ENCODE results near the gene CYSLTR2.
A peak's percentile ranks its signal among the peaks of the same experiment; 100 is the strongest.

The CYSLTR2 gene

DNA sequence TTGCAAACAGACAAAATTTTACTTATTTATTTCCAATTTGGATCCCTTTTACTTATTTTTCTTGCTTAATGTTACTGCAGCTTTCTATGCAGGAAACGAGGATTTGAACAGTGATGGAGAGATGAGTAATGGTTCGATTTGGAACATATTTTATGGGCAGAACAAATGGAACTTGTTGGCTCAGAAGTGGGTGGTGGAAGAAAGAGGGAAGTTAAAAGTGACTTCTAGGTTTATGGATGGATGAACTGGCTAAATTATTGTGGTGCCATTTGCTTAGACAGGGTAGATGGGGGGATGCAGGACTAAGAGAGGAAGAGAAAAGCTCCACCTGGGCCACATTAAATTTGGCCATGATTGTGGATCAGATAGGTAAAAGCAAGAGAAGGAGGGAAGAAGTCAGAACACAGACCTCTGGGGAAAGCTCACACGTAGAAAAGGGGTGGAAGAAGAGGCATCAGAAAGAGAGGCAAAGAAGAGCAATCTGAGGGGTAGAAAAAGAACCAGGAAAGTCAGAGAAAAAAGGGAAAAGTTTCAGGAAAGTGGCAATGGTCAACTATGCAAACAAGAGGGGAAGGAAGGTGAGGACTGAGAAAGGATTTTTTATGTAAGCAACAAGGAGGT, 768 bp upstream of the CYSLTR2 start:
- H3K27ac ChIP-seq (replicated peaks; ENCODE audit: low read length), result no peak overlapping the region
- WGBS, 2 donors (ENCODE audit: extremely low coverage in 2 of 2, insufficient read length in 2 of 2, insufficient replicate concordance in 1 of 2), result no CpG with 5 or more reads among the region's 3 CpGs

GRCh38 chr13:48654511-48654910, 782 bp downstream of the CYSLTR2 start:
- Histone ChIP-seq H3K27me3 (ENCODE audit: control insufficient read depth in 3 of 3, insufficient read depth in 3 of 3, low read depth in 1 of 3, low read length in 3 of 3) (no peaks in the 10 kb centered on the region), H3K9me3 (replicated peaks in 1 of 2; ENCODE audit: control insufficient read depth in 2 of 2, insufficient read depth in 1 of 2, low read depth in 1 of 2, low read length in 2 of 2) (no peaks in the 10 kb centered on the region), H3K27ac (replicated peaks; ENCODE audit: low read length) (no peak overlapping the region), H3K36me3 (replicated peaks in 1 of 2; ENCODE audit: control insufficient read depth in 2 of 2, insufficient read depth in 2 of 2, low read length in 2 of 2) (no peaks in the 10 kb centered on the region), H3K4me1 (ENCODE audit: control insufficient read depth in 2 of 2, insufficient read depth in 1 of 2, low read depth in 1 of 2, low read length in 2 of 2) (peaks cover 5 to 9% of the 10 kb centered on the region in 2 donors), H2BK12ac (ENCODE audit: low read length) (no peak overlapping the region), H2AK5ac (ENCODE audit: low read depth, low read length) (no peak overlapping the region), H4K91ac (ENCODE audit: low read depth, low read length, poor library complexity) (no peak overlapping the region), H2BK5ac (ENCODE audit: low read length) (no peak overlapping the region), H3K4ac (ENCODE audit: low read length) (no peak overlapping the region), H3K4me2 (ENCODE audit: insufficient read depth, low read length, poor library complexity, severe bottlenecking) (no peak overlapping the region), H3K18ac (ENCODE audit: low read length) (no peak overlapping the region), H3K23ac (ENCODE audit: low read depth, low read length, poor library complexity) (no peak overlapping the region), H2AFZ (ENCODE audit: low read length) (no peak overlapping the region), H3K14ac (ENCODE audit: low read length) (no peak overlapping the region), H3K4me3 (ENCODE audit: low read length in 2 of 2) (no peak overlapping the region), H3K9ac (ENCODE audit: low read depth, low read length, poor library complexity) (no peak overlapping the region), H2BK120ac (ENCODE audit: low read depth, low read length) (no peak overlapping the region), H4K8ac (ENCODE audit: low read depth, low read length) (no peak overlapping the region), H3K79me1 (ENCODE audit: low read depth, low read length) (no peaks in the 10 kb centered on the region), H2BK15ac (ENCODE audit: low read length) (no peak overlapping the region)
- WGBS, 2 donors (ENCODE audit: extremely low coverage in 2 of 2, insufficient read length in 2 of 2, insufficient replicate concordance in 1 of 2), result no CpG with 5 or more reads among the region's 1 CpG
- no peak for DNase-seq (ENCODE audit: low spot score)

More for the DNA sequence above, 768 bp upstream of the CYSLTR2 start:
- no peak overlapping the region for H3K18ac ChIP-seq (ENCODE audit: low read length)
- H3K4me2 ChIP-seq (ENCODE audit: insufficient read depth, low read length, poor library complexity, severe bottlenecking), result no peak overlapping the region
- no peaks in the 10 kb centered on the region for H3K9me3 ChIP-seq (replicated peaks in 1 of 2; ENCODE audit: control insufficient read depth in 2 of 2, insufficient read depth in 1 of 2, low read depth in 1 of 2, low read length in 2 of 2)
- no peak overlapping the region for H3K23ac ChIP-seq (ENCODE audit: low read depth, low read length, poor library complexity)
- H3K27me3 ChIP-seq (ENCODE audit: control insufficient read depth in 3 of 3, insufficient read depth in 3 of 3, low read depth in 1 of 3, low read length in 3 of 3), result no peaks in the 10 kb centered on the region
- no peak overlapping the region for H2AK5ac ChIP-seq (ENCODE audit: low read depth, low read length)
- H4K91ac ChIP-seq (ENCODE audit: low read depth, low read length, poor library complexity), result no peak overlapping the region
- peaks cover 5 to 9% of the 10 kb centered on the region in 2 donors for H3K4me1 ChIP-seq (ENCODE audit: control insufficient read depth in 2 of 2, insufficient read depth in 1 of 2, low read depth in 1 of 2, low read length in 2 of 2)
- no peak overlapping the region for H4K8ac ChIP-seq (ENCODE audit: low read depth, low read length)
- no peak for DNase-seq (ENCODE audit: low spot score)
- H2BK120ac ChIP-seq (ENCODE audit: low read depth, low read length), result no peak overlapping the region
- no peak overlapping the region for H2BK5ac ChIP-seq (ENCODE audit: low read length)
- H3K36me3 ChIP-seq (replicated peaks in 1 of 2; ENCODE audit: control insufficient read depth in 2 of 2, insufficient read depth in 2 of 2, low read length in 2 of 2), result no peaks in the 10 kb centered on the region
- no peaks in the 10 kb centered on the region for H3K79me1 ChIP-seq (ENCODE audit: low read depth, low read length)
- no peak overlapping the region for H3K4ac ChIP-seq (ENCODE audit: low read length)
- H3K14ac ChIP-seq (ENCODE audit: low read length), result no peak overlapping the region
- no peak overlapping the region for H3K4me3 ChIP-seq (ENCODE audit: low read length in 2 of 2)
- H2BK15ac ChIP-seq (ENCODE audit: low read length), result no peak overlapping the region
- H2AFZ ChIP-seq (ENCODE audit: low read length), result no peak overlapping the region
- H2BK12ac ChIP-seq (ENCODE audit: low read length), result no peak overlapping the region
- no peak overlapping the region for H3K9ac ChIP-seq (ENCODE audit: low read depth, low read length, poor library complexity)

DNA sequence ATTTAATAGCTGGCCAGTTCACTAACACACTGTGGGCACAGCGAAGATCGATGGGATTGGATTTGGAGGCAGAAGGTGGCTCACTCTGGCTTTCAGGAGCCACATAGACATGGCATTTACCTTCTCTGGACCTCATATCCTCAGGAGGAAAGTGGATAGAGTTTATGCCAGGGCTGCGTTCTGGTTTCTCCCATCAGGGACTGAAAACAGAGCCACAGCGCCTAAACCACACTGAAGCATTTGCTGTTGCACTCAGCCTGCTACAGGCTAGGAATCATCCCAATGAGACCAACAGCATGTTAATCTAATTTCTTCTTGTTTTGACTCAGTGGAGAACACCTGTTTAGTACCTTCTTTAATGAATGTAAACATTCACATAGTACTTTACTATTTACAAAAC, 1.6 kb downstream of the CYSLTR2 start:
- no peak overlapping the region for H4K8ac ChIP-seq (ENCODE audit: low read depth, low read length)
- no peak overlapping the region for H2BK120ac ChIP-seq (ENCODE audit: low read depth, low read length)
- H3K4me1 ChIP-seq (ENCODE audit: control insufficient read depth in 2 of 2, insufficient read depth in 1 of 2, low read depth in 1 of 2, low read length in 2 of 2), result peaks cover 5 to 9% of the 10 kb centered on the region in 2 donors
- H3K36me3 ChIP-seq (replicated peaks in 1 of 2; ENCODE audit: control insufficient read depth in 2 of 2, insufficient read depth in 2 of 2, low read length in 2 of 2), result no peaks in the 10 kb centered on the region
- H4K91ac ChIP-seq (ENCODE audit: low read depth, low read length, poor library complexity), result no peak overlapping the region
- H3K4me3 ChIP-seq (ENCODE audit: low read length in 2 of 2), result no peak overlapping the region
- H3K4ac ChIP-seq (ENCODE audit: low read length), result no peak overlapping the region
- no peak overlapping the region for H3K27ac ChIP-seq (replicated peaks; ENCODE audit: low read length)
- no peak overlapping the region for H2BK5ac ChIP-seq (ENCODE audit: low read length)
- no peaks in the 10 kb centered on the region for H3K9me3 ChIP-seq (replicated peaks in 1 of 2; ENCODE audit: control insufficient read depth in 2 of 2, insufficient read depth in 1 of 2, low read depth in 1 of 2, low read length in 2 of 2)
- no peak overlapping the region for H2AFZ ChIP-seq (ENCODE audit: low read length)
- H2AK5ac ChIP-seq (ENCODE audit: low read depth, low read length), result no peak overlapping the region
- WGBS, 2 donors (ENCODE audit: extremely low coverage in 2 of 2, insufficient read length in 2 of 2, insufficient replicate concordance in 1 of 2), result no CpG with 5 or more reads among the region's 4 CpGs
- H3K18ac ChIP-seq (ENCODE audit: low read length), result no peak overlapping the region
- H2BK12ac ChIP-seq (ENCODE audit: low read length), result no peak overlapping the region
- H3K14ac ChIP-seq (ENCODE audit: low read length), result no peak overlapping the region
- DNase-seq (ENCODE audit: low spot score), result no peak
- H3K79me1 ChIP-seq (ENCODE audit: low read depth, low read length), result no peaks in the 10 kb centered on the region
- no peak overlapping the region for H2BK15ac ChIP-seq (ENCODE audit: low read length)
- H3K9ac ChIP-seq (ENCODE audit: low read depth, low read length, poor library complexity), result no peak overlapping the region
- no peaks in the 10 kb centered on the region for H3K27me3 ChIP-seq (ENCODE audit: control insufficient read depth in 3 of 3, insufficient read depth in 3 of 3, low read depth in 1 of 3, low read length in 3 of 3)
- H3K4me2 ChIP-seq (ENCODE audit: insufficient read depth, low read length, poor library complexity, severe bottlenecking), result no peak overlapping the region
- no peak overlapping the region for H3K23ac ChIP-seq (ENCODE audit: low read depth, low read length, poor library complexity)

DNA sequence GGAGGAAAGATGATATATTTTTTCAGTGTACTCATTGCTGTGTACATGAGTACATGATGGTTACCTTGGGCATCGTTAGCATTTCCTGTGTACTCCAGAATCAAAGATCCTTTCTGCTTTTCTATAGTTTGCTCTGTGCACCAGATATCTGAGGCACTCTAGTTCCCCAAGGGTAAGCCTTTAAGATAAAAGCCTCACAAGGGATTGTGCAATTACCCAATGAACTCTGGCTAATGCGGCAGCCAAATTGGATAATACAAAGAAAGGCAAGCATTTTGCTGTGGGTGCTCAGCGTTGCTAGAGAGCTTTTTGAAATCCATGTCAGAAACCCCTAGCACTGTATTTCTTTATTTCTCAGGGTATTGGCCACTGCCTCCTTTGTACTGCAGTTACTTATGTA, 2.9 kb downstream of the CYSLTR2 start:
- no peak overlapping the region for H3K4me3 ChIP-seq (ENCODE audit: low read length in 2 of 2)
- no peak overlapping the region for H3K4me2 ChIP-seq (ENCODE audit: insufficient read depth, low read length, poor library complexity, severe bottlenecking)
- no peaks in the 10 kb centered on the region for H3K79me1 ChIP-seq (ENCODE audit: low read depth, low read length)
- H3K9ac ChIP-seq (ENCODE audit: low read depth, low read length, poor library complexity), result no peak overlapping the region
- H3K27me3 ChIP-seq (ENCODE audit: control insufficient read depth in 3 of 3, insufficient read depth in 3 of 3, low read depth in 1 of 3, low read length in 3 of 3), result no peaks in the 10 kb centered on the region
- DNase-seq (ENCODE audit: low spot score), result peak; percentile 11
- H3K36me3 ChIP-seq (replicated peaks in 1 of 2; ENCODE audit: control insufficient read depth in 2 of 2, insufficient read depth in 2 of 2, low read length in 2 of 2), result no peaks in the 10 kb centered on the region
- no peak overlapping the region for H2BK120ac ChIP-seq (ENCODE audit: low read depth, low read length)
- H3K27ac ChIP-seq (replicated peaks; ENCODE audit: low read length), result no peak overlapping the region
- no peak overlapping the region for H3K14ac ChIP-seq (ENCODE audit: low read length)
- H4K91ac ChIP-seq (ENCODE audit: low read depth, low read length, poor library complexity), result no peak overlapping the region
- no peak overlapping the region for H2AK5ac ChIP-seq (ENCODE audit: low read depth, low read length)
- no CpG with 5 or more reads among the region's 3 CpGs for WGBS, 2 donors (ENCODE audit: extremely low coverage in 2 of 2, insufficient read length in 2 of 2, insufficient replicate concordance in 1 of 2)
- H3K23ac ChIP-seq (ENCODE audit: low read depth, low read length, poor library complexity), result no peak overlapping the region
- no peak overlapping the region for H4K8ac ChIP-seq (ENCODE audit: low read depth, low read length)
- no peak overlapping the region for H2BK5ac ChIP-seq (ENCODE audit: low read length)
- no peak overlapping the region for H2AFZ ChIP-seq (ENCODE audit: low read length)
- H3K18ac ChIP-seq (ENCODE audit: low read length), result no peak overlapping the region
- no peak overlapping the region for H3K4ac ChIP-seq (ENCODE audit: low read length)
- no peak overlapping the region for H2BK12ac ChIP-seq (ENCODE audit: low read length)
- no peaks in the 10 kb centered on the region for H3K9me3 ChIP-seq (replicated peaks in 1 of 2; ENCODE audit: control insufficient read depth in 2 of 2, insufficient read depth in 1 of 2, low read depth in 1 of 2, low read length in 2 of 2)
- H2BK15ac ChIP-seq (ENCODE audit: low read length), result no peak overlapping the region
- H3K4me1 ChIP-seq (ENCODE audit: control insufficient read depth in 2 of 2, insufficient read depth in 1 of 2, low read depth in 1 of 2, low read length in 2 of 2), result peaks cover 5 to 9% of the 10 kb centered on the region in 2 donors
